ENCODE data around the gene SCD. TPM values are rescaled to one million over a fixed set of nuclear protein-coding genes. Genes with fewer than 3 reads are reported as not detected.

SCD gene
- total RNA-seq, 1 donor from 2014 or later = 975 TPM

GRCh38 chr10:100382553-100382952 lies 35.5 kb downstream of the SCD start:
- no peak for TF ChIP-seq CTCF (conservative IDR thresholded peaks at IDR 0.05)
- H3K4me3 Mint-ChIP-seq = no peak overlapping the region
- peaks cover 8% of the 10 kb centered on the region for H3K4me1 Mint-ChIP-seq
- peak overlapping the region; percentile 84 for H3K27ac Mint-ChIP-seq (ENCODE audit: unreplicated experiment)
- H3K9me3 Mint-ChIP-seq = no peaks in the 10 kb centered on the region
- peaks cover 54% of the 10 kb centered on the region for H3K36me3 Mint-ChIP-seq (ENCODE audit: low read depth)
- no peak for DNase-seq (ENCODE audit: low read depth, low spot score)
- H3K27me3 Mint-ChIP-seq (ENCODE audit: low read depth) = no peaks in the 10 kb centered on the region

GRCh38 chr10:100383251-100383650 lies 36.2 kb downstream of the SCD start:
- H3K4me1 Mint-ChIP-seq = peaks cover 3% of the 10 kb centered on the region
- no peak overlapping the region for H3K27ac Mint-ChIP-seq (ENCODE audit: unreplicated experiment)
- H3K27me3 Mint-ChIP-seq (ENCODE audit: low read depth) = no peaks in the 10 kb centered on the region
- peaks cover 61% of the 10 kb centered on the region for H3K36me3 Mint-ChIP-seq (ENCODE audit: low read depth)
- TF ChIP-seq CTCF (conservative IDR thresholded peaks at IDR 0.05) = no peak
- H3K9me3 Mint-ChIP-seq = no peaks in the 10 kb centered on the region
- DNase-seq (ENCODE audit: low read depth, low spot score) = no peak
- no peak overlapping the region for H3K4me3 Mint-ChIP-seq

- Mint-ChIP-seq H3K9me3 (no peaks in the 10 kb centered on the region), H3K27me3 (ENCODE audit: low read depth) (no peaks in the 10 kb centered on the region), H3K4me1 (no peaks in the 10 kb centered on the region), H3K27ac (ENCODE audit: unreplicated experiment) (no peak overlapping the region), H3K36me3 (ENCODE audit: low read depth) (peaks cover 20% of the 10 kb centered on the region), H3K4me3 (no peak overlapping the region)
- TF ChIP-seq CTCF (conservative IDR thresholded peaks at IDR 0.05) = no peak
- DNase-seq (ENCODE audit: low read depth, low spot score) = no peak
These were observed 44.4 kb downstream of the SCD start for GRCh38 chr10:100391163-100392002.

- Mint-ChIP-seq H3K27me3 (ENCODE audit: low read depth) (no peaks in the 10 kb centered on the region), H3K9me3 (no peaks in the 10 kb centered on the region), H3K36me3 (ENCODE audit: low read depth) (peaks cover 11% of the 10 kb centered on the region), H3K27ac (ENCODE audit: unreplicated experiment) (no peak overlapping the region), H3K4me1 (no peaks in the 10 kb centered on the region), H3K4me3 (no peak overlapping the region)
- DNase-seq (ENCODE audit: low read depth, low spot score) = no peak
- TF ChIP-seq CTCF (conservative IDR thresholded peaks at IDR 0.05) = no peak
These were observed 45.6 kb downstream of the SCD start for GRCh38 chr10:100392686-100393003.

GRCh38 chr10:100395626-100396025 lies 48.6 kb downstream of the SCD start:
- H3K4me1 Mint-ChIP-seq = no peaks in the 10 kb centered on the region
- H3K27me3 Mint-ChIP-seq (ENCODE audit: low read depth) = no peaks in the 10 kb centered on the region
- DNase-seq (ENCODE audit: low read depth, low spot score) = no peak
- H3K27ac Mint-ChIP-seq (ENCODE audit: unreplicated experiment) = no peak overlapping the region
- no peak overlapping the region for H3K4me3 Mint-ChIP-seq
- no peaks in the 10 kb centered on the region for H3K9me3 Mint-ChIP-seq
- TF ChIP-seq CTCF (conservative IDR thresholded peaks at IDR 0.05) = no peak
- no peaks in the 10 kb centered on the region for H3K36me3 Mint-ChIP-seq (ENCODE audit: low read depth)

Measured in neural crest cell (in vitro differentiated cells).